ENCODE measurements around the gene CRY2.

Gene CRY2

GRCh38 chr11:45879803-45880686 is 32.8 kb downstream of the CRY2 start:
- no peak overlapping the region for H3K4me3 ChIP-seq (ENCODE audit: low read depth, low read length)
- DNase-seq (ENCODE audit: low read depth): no peak
- TF ChIP-seq CTCF (IDR thresholded peaks at IDR 0.05; ENCODE audit: control insufficient read depth, extremely low read depth, insufficient read depth): no peak

GRCh38 chr11:45880772-45881570 is 33.7 kb downstream of the CRY2 start:
- no peak for TF ChIP-seq CTCF (IDR thresholded peaks at IDR 0.05; ENCODE audit: control insufficient read depth, extremely low read depth, insufficient read depth)
- H3K4me3 ChIP-seq (ENCODE audit: low read depth, low read length): no peak overlapping the region
- DNase-seq (ENCODE audit: low read depth): no peak

GRCh38 chr11:45881708-45882368 is 34.6 kb downstream of the CRY2 start:
- no peak for DNase-seq (ENCODE audit: low read depth)
- no peak overlapping the region for H3K4me3 ChIP-seq (ENCODE audit: low read depth, low read length)
- TF ChIP-seq CTCF (IDR thresholded peaks at IDR 0.05; ENCODE audit: control insufficient read depth, extremely low read depth, insufficient read depth): no peak

GRCh38 chr11:45884596-45885185 is 37.4 kb downstream of the CRY2 start:
- TF ChIP-seq CTCF (IDR thresholded peaks at IDR 0.05; ENCODE audit: control insufficient read depth, extremely low read depth, insufficient read depth): no peak
- DNase-seq (ENCODE audit: low read depth): no peak
- H3K4me3 ChIP-seq (ENCODE audit: low read depth, low read length): 0 out of 2 replicates have a peak overlapping the region, but pooled peaks have one; percentile 14

GRCh38 chr11:45885274-45885920 is 38.1 kb downstream of the CRY2 start, which contains the start of gene MAPK8IP1:
Gene MAPK8IP1, plus strand, starts transcription at chr11:45885651. Its CDS starts 170 bp downstream, at chr11:45885821.
- TF ChIP-seq CTCF (IDR thresholded peaks at IDR 0.05; ENCODE audit: control insufficient read depth, extremely low read depth, insufficient read depth): no peak
- DNase-seq (ENCODE audit: low read depth): no peak
- peak within 1 kb of the TSS; percentile 55 for H3K4me3 ChIP-seq (ENCODE audit: low read depth, low read length)
